Upper lobe of right lung (tissue), 1 donor: ENCODE data around the gene SPATA6L. TPM values are rescaled to one million over a fixed set of nuclear protein-coding genes. Genes with fewer than 3 reads are reported as not detected.

Experiments used
- ATAC-seq: fragments of 200-7000 bp; cut with Tn5 transposase; one replicate; pipeline ENCODE4 v1.9.1; 2020; ENCODE audit warnings: mild to moderate bottlenecking, moderate library complexity
- DNase-seq: peaks from one replicate; pipeline ENCODE4 v3.0.0-alpha.2; 2020
- H3K27ac ChIP-seq: fragments of 200-600 bp; one replicate; pipeline ENCODE4 v1.8.0; 2022
- H3K27me3 ChIP-seq: fragments of 200-600 bp; one replicate; pipeline ENCODE4 v1.8.0; 2022; ENCODE audit warnings: mild to moderate bottlenecking
- H3K36me3 ChIP-seq: fragments of 200-600 bp; one replicate; pipeline ENCODE4 v1.8.0; 2022
- H3K4me1 ChIP-seq: fragments of 200-600 bp; one replicate; pipeline ENCODE4 v1.8.0; 2022
- H3K4me3 ChIP-seq: fragments of 200-600 bp; one replicate; pipeline ENCODE4 v1.8.0; 2022; ENCODE audit warnings: mild to moderate bottlenecking
- H3K9me3 ChIP-seq: fragments of 200-600 bp; one replicate; pipeline ENCODE4 v1.8.0; 2022
- intact Hi-C: fragments of 100-400 bp; cut with DNase I; formaldehyde crosslinking; loops from one replicate; pipeline ENCODE4 v1.11.0; 2022
- total RNA-seq: library from RNA; stranded (reverse); fragmentation: NEBNext Ultra II Directional; extraction: Animal tissue kit (Norgen Biotek cat#: 25700); gene quantifications from one replicate; pipeline ENCODE4 v1.2.1, GENCODE V29; 2021
- TF ChIP-seq, protein P1 (sequence below): fragments of 200-600 bp; IDR thresholded peaks from one replicate; pipeline ENCODE4 v1.8.0; 2022; ENCODE audit warnings: antibody characterized with exemption
- donor health status: DM: no; HTN: yes; CAD: no; lungs with severe emphysema.

The SPATA6L gene
- total RNA-seq, 1 donor from 2014 or later = 12.6 TPM

DNA sequence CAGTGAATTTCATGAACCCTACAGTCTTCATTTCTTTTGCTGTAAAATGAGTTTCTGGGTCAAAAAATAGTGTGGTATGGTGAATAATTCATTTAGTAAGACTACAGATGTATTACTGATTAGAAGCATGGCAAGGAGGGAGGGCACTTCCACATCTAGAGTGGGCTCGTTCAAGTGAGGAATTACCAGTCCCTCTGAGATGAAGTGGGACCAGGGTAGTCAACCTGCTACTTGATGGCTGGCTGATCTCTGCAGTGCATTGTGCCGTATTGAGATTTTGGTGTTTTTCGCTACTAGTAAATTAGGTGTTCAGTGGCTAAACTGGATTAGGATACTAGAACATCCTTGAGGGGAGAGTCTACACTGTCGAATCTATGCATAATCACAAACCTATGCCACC is 23.9 kb upstream of the SPATA6L start:
- intact Hi-C loops = no loop called here
- Histone ChIP-seq H3K27me3 (no peaks in the 10 kb centered on the region), H3K4me1 (peaks cover 19% of the 10 kb centered on the region), H3K9me3 (no peaks in the 10 kb centered on the region), H3K4me3 (no peak overlapping the region), H3K36me3 (peaks cover 56% of the 10 kb centered on the region), H3K27ac (no peak overlapping the region)
- DNase-seq (no peak), ATAC-seq (no peak)
- TF ChIP-seq, protein P1, sequence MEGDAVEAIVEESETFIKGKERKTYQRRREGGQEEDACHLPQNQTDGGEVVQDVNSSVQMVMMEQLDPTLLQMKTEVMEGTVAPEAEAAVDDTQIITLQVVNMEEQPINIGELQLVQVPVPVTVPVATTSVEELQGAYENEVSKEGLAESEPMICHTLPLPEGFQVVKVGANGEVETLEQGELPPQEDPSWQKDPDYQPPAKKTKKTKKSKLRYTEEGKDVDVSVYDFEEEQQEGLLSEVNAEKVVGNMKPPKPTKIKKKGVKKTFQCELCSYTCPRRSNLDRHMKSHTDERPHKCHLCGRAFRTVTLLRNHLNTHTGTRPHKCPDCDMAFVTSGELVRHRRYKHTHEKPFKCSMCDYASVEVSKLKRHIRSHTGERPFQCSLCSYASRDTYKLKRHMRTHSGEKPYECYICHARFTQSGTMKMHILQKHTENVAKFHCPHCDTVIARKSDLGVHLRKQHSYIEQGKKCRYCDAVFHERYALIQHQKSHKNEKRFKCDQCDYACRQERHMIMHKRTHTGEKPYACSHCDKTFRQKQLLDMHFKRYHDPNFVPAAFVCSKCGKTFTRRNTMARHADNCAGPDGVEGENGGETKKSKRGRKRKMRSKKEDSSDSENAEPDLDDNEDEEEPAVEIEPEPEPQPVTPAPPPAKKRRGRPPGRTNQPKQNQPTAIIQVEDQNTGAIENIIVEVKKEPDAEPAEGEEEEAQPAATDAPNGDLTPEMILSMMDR = no peak

DNA sequence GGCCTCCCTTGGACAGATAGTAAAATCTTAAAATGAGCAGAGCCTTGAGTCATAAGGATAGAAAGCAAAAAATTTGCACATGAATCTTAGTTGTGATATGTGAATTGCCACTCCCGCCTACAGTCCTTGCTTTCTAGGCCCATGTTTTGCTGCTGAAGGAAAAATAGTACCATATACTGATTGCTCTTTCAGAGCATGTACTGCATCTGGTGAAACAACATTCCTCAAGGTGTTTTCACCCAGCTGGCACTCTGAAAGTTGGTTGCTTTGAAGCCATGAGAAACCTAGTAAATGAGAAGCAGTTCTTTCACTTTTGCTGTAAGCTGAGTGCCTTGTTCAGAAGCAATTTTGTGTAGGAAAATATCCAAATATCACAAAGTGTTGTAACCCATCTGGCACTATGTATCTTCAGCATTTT is 23.4 kb upstream of the SPATA6L start:
- H3K4me3 ChIP-seq = no peak overlapping the region
- peaks cover 56% of the 10 kb centered on the region for H3K36me3 ChIP-seq
- TF ChIP-seq, protein P1 = no peak
- intact Hi-C loops = loop anchor here (10.0 kb wide), 1 partner anchor 45 kb away; no protein-coding TSS in a partner anchor
- H3K27me3 ChIP-seq = no peaks in the 10 kb centered on the region
- peaks cover 19% of the 10 kb centered on the region for H3K4me1 ChIP-seq
- H3K27ac ChIP-seq = no peak overlapping the region
- H3K9me3 ChIP-seq = no peaks in the 10 kb centered on the region
- ATAC-seq (peak; percentile 65), DNase-seq (no peak)

DNA sequence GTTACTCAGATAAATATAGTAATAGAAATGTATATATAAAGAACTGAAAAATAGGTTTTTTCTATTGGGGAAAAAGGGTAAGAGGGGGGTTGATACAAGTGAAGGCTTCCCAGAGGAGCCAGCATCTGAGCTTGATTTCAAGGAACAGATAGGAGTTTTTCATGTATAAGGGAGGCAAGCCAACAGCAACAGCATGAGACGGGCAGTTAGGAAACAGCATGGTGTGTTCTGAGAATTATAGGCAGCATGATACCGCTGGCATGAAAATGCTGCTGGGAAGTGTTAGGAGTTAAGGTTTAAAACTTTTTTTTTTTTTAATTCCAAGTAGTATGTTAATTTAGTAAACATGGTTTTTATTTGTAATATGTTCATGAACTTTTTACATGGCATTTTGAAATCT is 22.7 kb upstream of the SPATA6L start:
- DNase-seq (no peak), ATAC-seq (no peak)
- Histone ChIP-seq H3K27ac (peak overlapping the region; percentile 9), H3K4me1 (peaks cover 19% of the 10 kb centered on the region), H3K4me3 (no peak overlapping the region), H3K27me3 (no peaks in the 10 kb centered on the region), H3K9me3 (no peaks in the 10 kb centered on the region), H3K36me3 (peaks cover 53% of the 10 kb centered on the region)
- intact Hi-C loops = loop anchor here (10.0 kb wide), 1 partner anchor 46 kb away; no protein-coding TSS in a partner anchor
- TF ChIP-seq, protein P1 = no peak

DNA sequence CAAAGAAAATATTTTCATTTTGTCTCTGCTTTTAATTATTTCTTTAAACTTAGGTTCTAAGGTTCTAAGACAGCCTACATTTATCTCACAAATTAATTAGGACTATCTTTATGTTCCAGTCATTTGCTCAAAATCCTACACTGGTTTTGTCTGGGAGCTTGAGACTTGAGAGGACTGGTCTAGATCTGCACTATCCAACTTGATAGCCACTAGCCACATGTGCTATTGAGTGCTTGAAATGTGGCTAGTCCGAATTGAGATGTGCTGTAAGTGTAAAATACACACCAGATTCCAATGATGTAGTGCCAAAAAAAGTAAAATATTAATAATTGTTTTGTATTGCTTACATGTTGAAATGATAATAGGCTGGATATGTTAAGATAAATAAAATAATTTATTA is 20.3 kb upstream of the SPATA6L start:
- DNase-seq = no peak
- no peak for ATAC-seq
- intact Hi-C loops = loop anchor here (10.0 kb wide), 1 partner anchor 48 kb away; no protein-coding TSS in a partner anchor
- H3K27me3 ChIP-seq = no peaks in the 10 kb centered on the region
- H3K9me3 ChIP-seq = no peaks in the 10 kb centered on the region
- no peak overlapping the region for H3K4me3 ChIP-seq
- H3K27ac ChIP-seq = no peak overlapping the region
- peaks cover 19% of the 10 kb centered on the region for H3K4me1 ChIP-seq
- TF ChIP-seq, protein P1 = no peak
- peaks cover 46% of the 10 kb centered on the region for H3K36me3 ChIP-seq

DNA sequence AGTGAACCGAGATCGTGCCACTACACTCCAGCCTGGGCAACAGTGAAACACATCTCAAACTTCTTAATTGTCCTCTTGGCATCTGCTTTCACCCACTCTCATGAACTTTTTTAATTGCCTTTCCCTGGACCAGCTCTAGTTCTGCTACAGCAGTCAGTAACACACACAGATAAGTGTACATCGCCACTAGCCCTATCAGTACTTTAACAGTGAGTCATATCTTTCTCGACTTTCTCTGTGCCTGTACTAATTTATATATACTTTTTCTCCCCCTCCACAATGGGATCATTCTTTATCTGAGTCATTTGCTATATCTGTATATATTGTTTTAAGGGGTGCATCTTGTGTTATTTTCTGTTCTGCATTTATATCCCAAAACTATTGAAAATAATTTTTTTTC is 19.8 kb upstream of the SPATA6L start:
- ATAC-seq (no peak), DNase-seq (no peak)
- H3K36me3 ChIP-seq = peaks cover 44% of the 10 kb centered on the region
- TF ChIP-seq, protein P1 = no peak
- intact Hi-C loops = loop anchor here (10.0 kb wide), 1 partner anchor 49 kb away; no protein-coding TSS in a partner anchor
- H3K9me3 ChIP-seq = no peaks in the 10 kb centered on the region
- peaks cover 23% of the 10 kb centered on the region for H3K4me1 ChIP-seq
- H3K27ac ChIP-seq = no peak overlapping the region
- no peak overlapping the region for H3K4me3 ChIP-seq
- H3K27me3 ChIP-seq = no peaks in the 10 kb centered on the region

DNA sequence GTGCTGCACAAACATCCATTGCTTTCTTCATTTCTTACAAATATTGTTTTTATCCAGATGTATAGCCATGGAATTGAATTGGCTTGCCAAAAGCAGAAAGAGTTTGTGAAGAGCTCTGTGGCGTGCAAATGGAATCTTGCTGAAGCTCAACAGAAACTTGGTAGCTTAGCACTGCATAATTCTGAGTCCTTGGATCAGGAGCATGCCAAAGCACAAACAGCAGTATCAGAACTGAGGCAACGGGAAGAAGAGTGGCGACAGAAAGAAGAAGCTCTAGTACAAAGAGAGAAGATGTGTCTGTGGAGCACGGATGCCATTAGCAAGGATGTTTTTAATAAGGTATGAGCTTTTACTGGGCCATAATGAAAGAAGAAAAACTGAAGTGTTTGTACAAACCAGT is 18.5 kb upstream of the SPATA6L start:
- Histone ChIP-seq H3K4me1 (peaks cover 28% of the 10 kb centered on the region), H3K9me3 (no peaks in the 10 kb centered on the region), H3K36me3 (peaks cover 31% of the 10 kb centered on the region), H3K27me3 (no peaks in the 10 kb centered on the region), H3K4me3 (no peak overlapping the region), H3K27ac (no peak overlapping the region)
- intact Hi-C loops = loop anchor here (10.0 kb wide), 1 partner anchor 50 kb away; no protein-coding TSS in a partner anchor
- ATAC-seq (no peak), DNase-seq (no peak)
- TF ChIP-seq, protein P1 = no peak
